Measurements from ENCODE around the gene AK4. TPM values are rescaled to one million over a fixed set of nuclear protein-coding genes. Genes with fewer than 3 reads are reported as not detected.
"Not testable (repeated sequence)": the region's sequence is repeated elsewhere in the genome, so short reads cannot be mapped to it uniquely, and the experiment has no call there.

Gene AK4
- total RNA-seq, 1 donor from 2014 or later: 18.9 TPM

DNA sequence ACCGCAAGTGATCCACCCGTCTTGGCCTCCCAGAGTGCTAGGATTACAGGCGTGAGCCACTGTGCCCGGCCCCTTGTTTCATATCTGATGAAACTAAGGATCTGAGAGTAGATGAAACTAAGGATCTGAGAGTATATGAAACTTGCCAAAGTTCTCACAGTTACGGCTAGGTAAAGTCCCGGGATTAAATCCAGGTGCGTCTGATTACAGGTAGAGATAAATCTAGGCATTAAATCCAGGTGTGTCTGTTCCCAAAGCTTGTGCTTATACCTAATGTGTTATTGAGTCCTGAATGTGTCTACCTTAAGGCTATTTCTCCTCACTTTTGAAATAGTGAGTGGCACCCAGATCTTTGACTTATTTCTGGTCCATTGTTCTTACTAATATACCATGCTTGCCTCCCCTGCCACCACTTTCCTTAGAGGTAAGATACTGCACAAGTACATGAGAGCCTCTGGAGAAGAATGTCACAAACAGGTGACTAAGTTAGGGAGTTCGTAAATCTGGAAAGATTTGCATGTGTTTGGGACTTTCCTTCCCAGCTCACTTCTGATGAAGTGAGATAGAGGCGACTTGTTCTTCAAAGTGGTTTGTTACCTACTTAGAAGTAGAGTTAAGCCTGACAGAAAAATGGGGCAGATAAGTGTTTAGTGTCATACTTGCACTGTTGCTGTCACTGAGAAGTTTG lies 66.5 kb downstream of the AK4 start:
- no peak for DNase-seq

GRCh38 chr1:65216989-65217388 lies 69.0 kb downstream of the AK4 start:
- DNase-seq: no peak

DNA sequence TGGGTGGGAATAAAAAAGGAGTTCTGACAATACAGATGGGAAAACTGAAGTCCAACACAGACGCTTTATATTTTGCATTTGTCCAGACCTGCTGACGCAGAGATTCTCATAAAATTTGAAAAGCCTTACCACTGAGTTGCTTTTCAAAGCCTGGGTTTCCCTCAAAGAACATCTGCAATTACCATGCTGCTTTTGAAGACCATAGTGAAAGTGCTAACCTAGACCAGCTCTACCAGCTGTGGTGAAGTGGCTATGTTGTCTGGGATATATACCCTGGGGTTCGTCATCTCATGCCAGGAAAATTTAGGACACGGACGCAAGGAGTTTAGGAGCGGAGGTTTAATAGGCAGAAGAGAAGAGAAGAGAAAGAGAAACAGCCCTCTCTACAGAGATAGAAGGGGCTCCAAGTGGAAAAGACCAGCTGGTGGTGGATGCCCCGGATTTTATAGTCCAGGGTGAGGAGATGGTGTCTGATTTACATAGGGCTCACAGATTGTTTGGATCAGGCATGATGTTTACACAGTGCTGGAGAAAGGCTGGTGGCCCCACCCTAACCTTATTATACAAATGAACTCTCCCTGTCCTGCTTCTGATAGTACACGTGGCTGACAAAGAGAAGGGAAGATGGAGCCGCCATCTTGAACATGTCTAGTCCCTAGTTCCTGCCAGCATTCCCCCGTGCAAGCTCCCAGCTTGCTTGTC lies 73.8 kb downstream of the AK4 start:
- DNase-seq: no peak

- no peak for DNase-seq
Measured at GRCh38 chr1:65222340-65222940, 74.4 kb downstream of the AK4 start.

- DNase-seq: no peak
Measured at GRCh38 chr1:65224681-65225091, 76.7 kb downstream of the AK4 start.

GRCh38 chr1:65225179-65225578 lies 77.2 kb downstream of the AK4 start:
- no peak for DNase-seq

- no peak for DNase-seq
Measured at GRCh38 chr1:65229201-65229600, 81.2 kb downstream of the AK4 start.

DNA sequence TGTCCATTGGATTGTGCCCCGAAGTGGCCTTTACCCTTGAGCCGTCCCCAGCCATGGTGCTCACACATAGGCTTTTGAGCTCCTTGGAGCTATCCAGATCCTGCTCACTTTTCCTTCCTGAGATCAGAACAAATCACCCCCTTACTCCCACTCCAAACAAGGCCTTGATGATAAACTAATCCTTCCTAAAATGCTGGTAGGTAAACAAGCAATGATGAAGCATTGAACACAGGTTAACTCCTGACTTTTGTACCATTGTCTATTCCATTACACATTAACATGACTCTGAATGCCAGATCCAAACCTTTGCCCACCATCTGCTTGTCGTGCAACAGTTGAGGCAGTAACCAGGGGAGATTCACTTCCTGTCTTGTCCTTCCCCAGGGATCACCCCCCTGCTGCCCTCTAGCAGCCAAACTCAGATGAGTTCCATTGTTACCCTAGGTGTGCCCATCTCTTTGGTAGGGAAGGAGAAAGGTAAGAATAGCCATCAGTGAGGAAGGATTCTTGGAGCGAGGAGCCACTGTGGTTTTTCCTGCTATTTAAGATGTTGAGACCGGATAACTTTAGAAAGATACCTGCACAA lies 81.8 kb downstream of the AK4 start:
- DNase-seq: no peak

DNA sequence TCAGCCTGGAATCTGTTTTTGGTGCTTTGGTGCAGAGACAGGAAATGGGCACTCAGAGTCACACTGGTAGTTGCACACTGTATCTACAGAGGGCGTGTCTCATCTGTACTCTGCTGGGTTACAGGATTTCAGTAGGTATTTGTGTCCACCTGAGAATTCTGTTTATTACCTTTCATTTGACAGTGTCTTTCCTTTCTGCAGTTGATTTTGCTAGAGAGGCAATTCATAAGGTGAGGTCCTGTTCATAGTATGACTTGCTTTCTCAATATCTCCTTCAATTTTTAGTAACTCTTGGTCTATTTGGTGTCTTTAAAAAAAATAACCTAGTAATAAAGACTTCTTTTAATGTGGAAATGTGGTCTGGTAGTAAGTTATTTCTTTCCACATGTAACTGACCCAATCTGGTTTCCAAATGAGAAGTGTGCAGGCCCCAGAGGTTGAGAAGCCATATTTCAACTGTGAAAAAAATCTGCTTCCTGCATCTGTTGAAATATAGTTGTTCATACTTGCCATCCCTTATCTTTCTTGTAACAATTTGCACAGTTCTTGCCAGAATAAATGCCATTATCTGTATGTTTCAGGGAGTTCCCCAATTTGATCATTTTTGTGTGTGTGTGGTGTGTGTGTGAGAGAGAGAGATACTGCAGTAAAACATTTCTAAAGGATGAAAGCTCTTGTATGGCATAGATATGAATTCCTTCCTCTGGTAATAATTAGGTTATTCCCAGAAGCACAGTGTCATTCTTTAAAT lies 82.9 kb downstream of the AK4 start:
- DNase-seq: no peak

GRCh38 chr1:65231718-65232330 lies 83.8 kb downstream of the AK4 start:
- no peak for DNase-seq

DNA sequence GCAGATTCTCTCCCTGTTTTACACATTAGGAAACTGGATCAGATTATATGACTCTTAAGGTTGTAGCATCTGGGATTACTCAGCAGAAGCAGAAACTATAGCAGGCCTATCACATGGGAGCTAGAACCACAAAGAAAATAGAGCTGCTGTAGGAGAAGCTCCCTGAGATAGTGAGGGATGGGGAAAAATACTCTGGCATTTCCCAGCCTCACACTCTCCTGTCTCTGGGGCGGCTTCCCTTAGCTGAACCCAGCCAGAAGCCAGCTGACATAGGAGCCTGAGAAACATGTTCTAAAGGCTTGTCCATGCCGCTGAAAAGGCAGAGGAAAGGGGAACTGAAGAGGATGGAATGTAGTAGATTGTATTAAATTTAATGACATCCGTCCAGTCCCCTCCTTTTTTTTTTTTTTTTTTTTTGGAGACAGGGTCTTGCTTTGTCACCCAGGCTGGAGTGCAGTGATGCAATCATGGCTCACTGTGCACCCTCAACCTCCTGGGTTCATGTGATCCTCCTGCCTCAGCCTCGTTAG lies 84.5 kb downstream of the AK4 start:
- no peak for DNase-seq

DNA sequence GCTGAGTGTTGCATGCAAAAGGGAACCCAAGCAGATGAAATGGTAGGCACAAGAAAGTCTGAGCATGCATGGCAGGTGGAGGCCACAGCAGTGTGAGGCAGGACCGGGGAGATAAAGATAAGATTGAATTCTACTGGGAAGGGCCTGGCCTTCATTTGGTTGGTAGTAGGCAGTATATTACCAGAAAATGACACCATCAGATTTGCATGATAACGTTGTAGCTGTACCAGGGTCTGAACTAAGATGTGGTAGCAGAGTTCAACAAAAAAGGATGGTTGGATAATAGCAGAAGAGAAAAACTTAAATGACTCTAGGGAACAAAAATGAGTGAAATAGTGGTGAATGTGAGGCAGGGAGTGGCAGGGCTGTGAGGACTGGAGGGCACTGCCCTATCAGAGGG lies 85.8 kb downstream of the AK4 start:
- DNase-seq: no peak

DNA sequence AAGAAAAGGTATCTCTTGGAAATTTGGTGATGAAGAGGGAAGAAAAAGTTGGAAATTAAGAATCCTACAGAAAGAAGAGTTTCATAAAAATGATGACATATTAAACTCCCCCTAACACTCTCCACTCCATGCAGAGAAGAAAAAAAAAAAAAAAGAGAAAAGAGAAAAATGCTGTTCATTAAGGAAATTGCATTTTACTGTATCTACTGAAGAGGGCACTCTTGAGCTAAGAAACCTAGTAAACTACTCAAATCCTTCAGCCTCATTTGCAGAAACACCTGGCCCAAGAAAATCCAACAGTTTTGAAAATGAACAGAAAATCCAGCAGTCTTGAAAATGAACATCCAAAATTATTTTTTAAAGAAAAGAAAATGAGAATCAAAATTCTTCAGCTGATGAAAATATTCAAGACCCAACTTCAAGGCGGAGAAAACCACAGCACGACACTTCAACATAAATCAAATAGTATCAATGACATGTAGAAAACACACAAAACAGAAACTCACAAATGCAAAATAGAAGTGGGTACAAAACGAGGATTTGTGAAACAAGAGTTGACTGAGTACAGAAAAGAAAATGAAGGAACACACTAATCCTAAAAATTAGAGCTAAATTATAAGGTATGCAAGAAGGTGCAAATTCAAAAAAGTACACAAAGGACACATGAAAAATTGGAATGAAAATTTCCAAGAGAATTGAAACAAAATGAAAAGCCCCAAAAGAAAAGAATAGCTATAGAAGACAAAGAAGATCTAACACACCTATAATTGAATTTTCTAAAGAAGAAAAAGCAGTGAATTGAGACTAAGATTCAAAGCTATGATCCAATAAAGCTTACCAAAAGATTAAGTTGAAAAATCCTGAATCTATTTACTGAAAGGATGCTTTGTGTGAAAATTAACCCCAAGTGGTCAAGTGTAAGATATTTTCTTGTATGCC lies 88.1 kb downstream of the AK4 start:
- DNase-seq: no peak

- not testable (repeated sequence) for DNase-seq
Measured at GRCh38 chr1:65237088-65237487, 89.1 kb downstream of the AK4 start.

DNA sequence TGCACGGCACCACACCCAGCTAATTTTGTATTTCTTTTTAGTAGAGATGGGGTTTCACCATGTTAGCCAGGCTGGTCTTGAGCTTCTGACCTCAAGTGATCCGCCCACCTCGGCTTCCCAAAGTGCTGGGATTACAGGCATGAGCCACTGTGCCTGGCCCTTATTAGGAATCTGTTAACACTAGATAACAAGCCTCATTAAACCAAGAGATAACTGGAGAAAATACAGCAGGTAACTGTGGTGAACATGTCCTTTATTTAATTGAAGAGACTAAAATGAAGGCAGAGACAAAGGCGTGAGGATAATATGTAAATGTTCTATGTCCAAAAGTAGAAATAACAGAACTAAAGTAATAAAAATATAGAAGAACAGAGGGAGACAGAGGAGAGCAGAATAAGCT lies 89.5 kb downstream of the AK4 start:
- no peak for DNase-seq

GRCh38 chr1:65238010-65238409 lies 90.0 kb downstream of the AK4 start:
- no peak for DNase-seq

DNA sequence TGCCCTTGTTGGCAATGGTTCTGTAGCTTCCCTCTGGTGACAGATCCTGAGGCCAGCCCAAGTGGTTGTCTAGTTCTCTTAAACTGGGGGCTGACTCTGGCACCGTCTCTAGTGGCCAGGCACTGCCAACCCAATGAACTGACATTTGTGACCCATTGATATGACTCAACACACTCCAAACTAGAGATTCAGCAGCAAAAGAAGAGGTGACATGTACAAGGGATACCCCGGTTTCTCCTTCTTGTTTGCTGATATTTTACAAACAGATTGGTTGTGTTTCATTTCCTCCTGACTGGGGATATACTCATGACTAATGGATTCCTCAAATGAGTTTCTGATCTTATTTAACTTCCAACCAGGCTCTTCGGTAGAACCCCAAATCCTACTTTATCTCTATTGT lies 95.5 kb downstream of the AK4 start:
- DNase-seq: no peak

- no peak for DNase-seq
Measured at GRCh38 chr1:65245295-65245694, 97.3 kb downstream of the AK4 start.

DNA sequence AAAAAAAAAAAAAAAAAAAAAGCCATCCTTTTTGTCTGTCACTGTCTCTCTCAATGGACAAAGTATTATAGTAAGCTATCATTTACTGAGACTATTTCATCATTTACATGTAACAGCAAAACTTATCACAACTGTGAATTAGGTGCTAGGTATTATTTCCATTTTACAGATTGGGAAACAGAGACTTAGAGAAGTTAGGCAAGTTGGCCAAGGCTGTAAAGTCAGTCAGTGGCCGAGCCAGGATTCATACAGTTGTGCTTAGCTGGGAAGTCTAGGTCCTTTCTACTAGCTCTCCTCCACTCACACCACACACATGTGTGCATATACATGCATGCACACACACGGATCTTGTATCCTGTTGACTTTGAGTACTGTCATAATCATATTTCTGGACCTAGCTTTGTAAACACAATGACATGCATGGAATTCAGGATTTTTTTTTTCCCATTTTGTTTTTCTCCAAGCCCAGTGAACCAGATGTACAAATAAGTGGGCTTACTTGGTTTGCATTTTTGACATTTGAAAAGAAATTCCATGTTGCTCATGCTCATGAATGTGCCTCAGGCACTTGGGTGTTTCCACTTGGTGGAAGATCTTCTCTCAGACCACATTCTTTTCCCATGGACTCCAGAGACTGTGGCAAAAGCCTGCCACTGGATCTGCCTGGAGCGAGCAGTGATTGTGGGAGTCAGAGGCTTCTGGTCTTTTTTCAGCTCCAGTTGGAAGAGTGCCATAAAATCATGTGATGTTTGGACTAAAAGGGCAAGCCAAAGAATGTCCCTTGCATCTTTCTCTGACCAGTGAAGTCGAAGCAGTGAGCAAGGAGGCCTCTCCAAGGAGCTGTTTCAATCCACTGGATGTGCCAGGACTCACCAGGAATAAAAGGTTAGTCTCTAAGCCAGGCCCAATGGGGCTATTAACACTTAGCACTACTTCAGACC lies 99.7 kb downstream of the AK4 start:
- DNase-seq: peak; percentile 53

DNA sequence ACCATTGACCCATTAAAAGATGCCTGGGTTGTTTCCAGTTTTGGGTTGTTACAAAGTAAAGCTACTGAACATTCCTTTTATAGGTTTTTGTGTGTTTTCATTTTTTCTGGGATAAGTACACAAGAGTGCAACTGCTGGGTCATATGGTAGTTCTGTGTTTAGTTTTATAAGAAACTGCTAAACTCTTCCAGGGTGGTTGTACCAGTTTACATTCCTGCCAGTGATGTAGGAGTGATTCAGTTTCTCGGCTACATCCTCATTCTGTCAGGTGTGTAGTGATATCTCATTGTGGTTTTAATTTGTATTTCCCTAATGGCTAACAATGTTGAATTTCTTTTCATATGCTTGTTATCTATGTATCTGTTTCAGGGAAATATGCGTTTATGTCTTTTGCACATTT lies 102.8 kb downstream of the AK4 start:
- DNase-seq: no peak
